Measurements from ENCODE around the gene ASS1.

ASS1 gene

DNA sequence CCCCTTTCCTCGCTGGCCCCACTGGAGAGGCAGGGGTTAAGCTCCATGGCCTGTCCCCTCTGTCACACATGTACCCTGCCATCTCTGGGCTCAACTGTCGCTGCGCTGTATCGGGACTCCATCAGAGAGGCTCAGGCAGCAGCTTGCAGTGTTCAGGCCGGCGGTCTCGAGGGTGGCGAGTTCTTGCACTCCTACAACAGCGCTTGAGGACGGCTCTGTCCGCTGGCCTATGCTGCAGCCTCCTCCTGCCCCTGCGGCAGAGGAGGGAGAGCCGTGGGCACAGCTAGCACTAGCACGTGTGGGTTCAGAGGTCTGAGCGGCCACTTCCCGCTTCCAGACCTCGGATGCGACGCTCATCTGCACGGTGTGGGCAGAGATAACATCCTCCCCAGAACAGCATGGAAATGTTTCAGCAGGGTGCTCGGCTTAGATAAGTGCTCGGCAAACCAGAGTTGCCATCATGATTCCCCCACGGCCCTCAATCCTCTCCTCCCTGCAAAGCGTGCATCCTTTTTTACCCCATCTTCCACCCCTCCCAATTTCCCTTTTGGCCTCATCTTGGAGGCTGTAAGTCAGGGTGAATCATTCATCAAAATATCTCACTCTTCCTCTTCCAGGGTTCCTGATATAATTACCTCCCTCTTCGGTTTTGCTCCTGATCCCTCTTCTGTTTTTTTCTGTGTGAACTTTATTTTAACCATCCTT lies 92.7 kb downstream of the ASS1 start:
- no peak for DNase-seq

DNA sequence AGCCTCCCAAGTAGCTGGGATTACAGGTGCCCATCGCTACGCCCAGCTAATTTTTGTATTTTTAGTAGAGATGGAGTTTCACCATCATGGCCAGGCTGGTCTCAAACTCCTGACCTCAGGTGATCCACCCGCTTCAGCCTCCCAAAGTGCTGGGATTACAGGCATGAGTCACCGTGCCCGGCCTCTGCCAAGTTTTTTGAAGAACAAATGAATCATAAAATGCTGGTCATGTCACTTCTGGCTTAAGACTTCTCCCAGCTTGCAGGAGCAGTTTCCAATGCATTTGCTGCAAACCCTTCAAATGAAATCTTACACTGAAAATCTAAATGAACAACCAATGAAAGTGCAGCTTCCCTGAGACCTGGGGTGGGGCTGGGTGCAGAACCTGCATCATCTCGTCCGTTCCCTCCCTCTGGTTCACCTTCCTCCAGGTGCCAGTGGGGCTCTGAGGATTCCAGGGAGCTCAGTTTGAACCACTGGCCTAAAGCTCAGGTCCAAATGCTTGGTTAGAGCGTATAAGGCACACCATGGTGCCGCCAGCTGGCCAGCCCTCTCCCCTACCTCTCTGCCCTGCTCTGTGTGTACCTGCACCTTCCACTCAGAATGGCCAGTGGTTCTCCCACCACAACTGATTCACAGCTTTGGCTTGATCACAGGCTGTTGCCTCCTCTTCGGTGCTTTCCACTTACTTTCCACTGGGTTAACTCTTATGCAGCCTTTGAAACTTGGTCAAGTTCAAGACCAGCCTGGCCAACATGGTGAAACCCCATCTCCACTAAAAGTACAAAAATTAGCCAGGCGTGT lies 94.9 kb downstream of the ASS1 start:
- peak; percentile 27 to 44 for DNase-seq

DNA sequence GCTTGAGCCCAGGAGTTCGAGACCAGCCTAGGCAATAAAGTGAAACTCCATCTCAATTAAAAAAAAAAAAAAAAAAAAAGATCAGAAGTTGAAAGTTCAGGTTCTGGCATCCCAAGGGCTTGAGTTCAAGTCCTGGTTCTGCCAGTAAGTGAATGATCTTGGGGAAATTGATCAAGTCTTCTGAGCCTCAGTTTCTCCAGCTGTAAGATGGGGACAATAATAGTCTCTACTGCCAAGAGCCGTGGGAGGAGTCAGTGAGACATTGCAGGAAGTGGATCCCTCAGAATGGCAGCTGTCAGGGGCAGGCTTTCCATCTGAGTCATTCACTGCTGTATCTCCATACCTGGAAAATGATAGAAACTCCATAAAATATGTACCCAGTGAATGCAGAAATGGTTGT lies 96.8 kb downstream of the ASS1 start:
- no peak for DNase-seq

DNA sequence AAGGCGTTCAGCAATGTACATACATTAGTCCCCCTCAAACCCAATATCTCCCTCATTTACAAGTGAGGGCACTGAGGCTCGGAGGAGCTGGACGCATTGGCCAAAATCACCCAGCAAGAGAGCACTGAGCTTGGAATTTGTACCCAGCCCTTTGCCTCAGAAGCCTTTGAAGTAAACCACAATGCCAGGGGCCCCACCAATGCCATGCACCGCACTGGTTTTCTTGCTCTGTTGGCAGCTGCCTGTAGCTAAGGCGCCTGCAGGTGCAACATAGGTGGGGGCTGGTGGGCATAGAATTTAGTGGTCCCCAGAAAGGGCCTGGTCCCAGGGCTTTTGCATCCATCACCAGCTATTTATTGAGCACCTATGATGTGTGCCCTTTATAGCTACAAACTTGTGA lies 97.3 kb downstream of the ASS1 start:
- DNase-seq: no peak

DNA sequence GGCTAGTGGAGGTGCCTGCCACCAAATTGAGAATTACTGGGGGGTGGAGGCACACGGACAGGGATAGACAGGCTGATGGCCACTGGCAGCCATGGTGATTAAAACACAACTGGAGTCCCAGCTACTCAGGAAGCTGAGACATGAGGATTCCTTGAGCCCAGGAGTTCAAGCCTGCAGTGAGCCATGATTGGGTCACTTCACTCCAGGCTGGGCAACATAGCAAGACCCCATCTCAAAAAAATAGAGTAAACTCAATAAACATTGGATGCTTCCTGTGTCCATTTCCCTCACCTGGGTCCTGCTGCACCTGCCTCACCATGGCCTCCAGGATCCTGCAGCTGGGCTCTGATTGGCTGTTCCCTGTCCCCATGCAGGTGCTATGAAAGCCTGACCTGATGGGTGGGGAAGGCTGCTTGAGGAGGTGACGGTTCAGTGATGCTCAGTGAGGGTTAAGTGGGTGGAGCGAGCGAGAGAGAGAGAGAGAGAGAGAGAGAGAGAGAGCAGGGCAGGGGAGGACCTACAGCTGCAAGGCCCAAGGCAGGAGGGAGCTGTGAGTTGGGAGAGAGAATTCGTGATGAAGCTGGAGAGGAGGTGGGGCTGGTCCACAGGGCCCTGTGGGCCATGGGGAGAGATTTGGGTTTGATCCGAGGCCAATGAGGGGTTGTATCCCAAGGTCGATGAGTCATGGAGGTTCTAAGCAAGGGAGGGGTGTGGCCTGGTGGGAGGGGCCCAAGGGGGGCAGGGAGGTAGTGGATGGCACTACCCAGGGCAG lies 97.9 kb downstream of the ASS1 start:
- DNase-seq: no peak

DNA sequence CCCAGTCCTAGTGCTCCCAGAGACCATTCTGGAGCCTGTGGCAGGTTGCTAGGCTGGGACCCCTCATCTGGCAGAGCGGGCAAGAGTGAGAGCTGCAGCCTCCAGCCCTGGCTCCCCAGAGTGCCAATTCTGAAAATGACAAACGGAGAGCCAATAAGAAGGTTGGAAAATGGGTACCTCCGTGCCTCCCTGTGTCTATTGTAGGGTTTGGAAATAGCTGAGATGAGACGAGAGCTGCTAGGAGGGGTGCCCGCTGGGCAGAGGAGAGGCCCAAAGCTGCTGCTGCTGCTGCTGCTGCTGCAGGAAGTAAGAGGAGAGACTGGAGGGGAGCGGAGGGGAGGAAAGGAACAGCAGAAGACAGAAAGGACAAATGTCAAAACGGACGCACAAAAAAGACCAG lies 98.6 kb downstream of the ASS1 start:
- no peak for DNase-seq

DNA sequence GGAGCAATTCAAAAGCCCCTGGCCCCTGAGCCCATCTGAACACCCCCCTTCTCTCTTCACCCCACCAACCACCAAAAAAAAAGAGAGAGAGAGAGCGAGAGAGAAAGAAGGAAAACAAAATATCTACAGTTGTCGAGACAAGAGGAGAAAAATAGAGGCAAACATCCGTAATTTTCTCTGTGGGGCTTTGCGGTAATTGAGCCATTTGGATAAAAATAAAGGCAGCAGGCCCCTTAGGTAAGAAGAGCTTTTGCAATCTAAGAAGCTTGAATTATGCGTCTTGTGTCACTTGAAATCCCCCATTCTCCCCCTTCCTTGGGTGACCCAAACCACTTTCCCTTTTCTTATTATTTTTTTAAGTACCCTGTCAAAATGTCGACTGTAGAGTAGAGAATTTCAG lies 99.1 kb downstream of the ASS1 start:
- no peak for DNase-seq

DNA sequence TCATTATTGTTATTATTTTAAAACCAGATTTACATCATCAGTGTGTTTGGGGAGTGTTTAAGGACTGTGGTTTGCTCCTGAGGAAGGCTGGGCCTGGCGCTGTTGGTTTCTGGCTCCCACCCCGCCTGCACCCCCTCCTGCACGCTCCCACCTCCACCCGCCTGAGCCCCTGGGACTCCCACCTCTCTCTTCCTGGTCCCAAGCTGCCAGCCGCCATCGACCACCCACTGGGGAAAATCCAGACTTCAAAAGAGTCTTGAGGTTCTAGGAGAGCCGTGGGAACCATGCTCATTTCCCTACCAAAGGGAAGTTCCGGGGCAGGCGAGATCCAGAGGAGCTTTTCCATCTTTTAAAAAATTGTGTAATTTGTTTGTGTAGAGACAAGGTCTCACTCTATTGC lies 99.6 kb downstream of the ASS1 start:
- no peak for DNase-seq

DNA sequence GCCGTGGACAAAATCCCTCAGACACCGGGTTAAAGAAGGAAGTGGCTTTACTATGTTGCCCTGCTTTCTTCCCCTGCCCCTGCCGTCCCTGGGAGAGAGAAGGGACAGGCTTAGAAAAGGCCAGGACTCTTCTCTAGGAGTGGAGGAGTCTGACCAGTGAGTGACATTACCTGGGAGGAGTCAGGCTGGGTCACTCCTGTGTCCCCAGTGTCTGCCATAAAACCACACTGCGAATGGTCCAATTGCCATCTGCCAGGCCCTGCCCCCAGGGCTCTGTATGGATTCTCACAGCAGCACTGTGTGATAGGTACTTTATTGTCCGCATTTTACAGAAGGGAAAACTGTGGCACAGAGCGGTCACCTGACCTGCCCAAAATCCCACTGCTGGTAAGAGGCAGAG lies 103.3 kb downstream of the ASS1 start:
- DNase-seq: no peak

DNA sequence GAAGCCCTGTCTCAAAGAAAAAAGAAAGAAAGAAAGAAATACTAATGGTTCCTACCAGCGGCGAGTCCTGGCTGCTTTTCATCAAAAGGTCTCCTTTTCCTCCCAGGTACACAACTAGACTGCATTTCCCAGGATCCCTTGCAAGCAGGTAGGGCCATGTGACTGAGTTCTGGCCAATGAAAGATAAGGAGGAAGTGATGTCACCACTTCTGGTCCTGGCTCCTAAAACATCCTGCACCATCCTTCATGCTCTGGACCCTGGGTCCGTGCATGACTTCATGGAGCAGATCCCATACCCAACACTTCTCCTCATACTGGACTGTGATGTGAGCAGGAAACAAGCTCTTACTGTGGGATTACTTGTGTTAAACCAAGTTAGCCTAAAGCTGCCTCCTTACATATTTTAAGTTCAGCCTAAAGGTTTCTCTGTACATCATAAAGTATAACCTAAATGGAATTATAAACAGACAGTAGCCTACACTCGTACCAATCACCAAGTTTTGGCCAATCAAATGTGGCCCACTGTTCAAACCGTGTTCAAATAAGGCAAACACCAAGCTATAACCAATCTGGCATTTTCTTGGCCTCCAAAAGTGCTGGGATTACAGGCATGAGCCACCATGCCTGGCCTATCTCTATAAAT lies 104.5 kb downstream of the ASS1 start:
- peak; percentile 26 to 74 for DNase-seq

Measured in SW 1271 (cell line).